ENCODE data around the gene LDB2.

DNA sequence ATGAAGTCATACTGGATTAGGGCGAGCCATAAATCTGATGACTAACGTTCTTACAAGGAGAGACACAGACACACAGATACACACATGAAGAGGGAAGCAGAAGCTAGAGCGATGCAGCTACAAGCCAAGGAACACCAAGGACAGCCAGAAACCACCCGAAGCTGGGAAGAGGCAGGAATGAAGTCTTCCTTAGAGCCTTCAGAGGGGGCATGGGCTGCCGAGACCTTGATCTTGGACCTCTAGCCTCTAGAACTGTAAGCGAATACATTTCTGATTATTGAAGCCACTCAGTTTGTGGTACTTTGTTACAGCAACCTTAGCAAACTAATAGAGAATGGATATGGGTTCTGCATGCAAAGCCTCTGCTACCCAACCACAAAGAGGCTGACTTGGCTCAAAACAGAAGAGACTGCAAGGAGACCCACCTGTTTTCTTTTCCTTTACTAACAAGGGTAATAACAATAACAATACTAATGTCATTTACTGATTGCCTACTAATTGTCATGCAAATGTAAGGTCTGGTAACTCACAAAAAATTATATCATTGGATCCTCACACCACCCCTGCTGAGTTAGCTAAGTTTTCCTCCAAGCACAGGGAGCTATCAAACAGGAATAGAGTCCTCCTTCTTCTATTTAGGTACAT, 10.1 kb upstream of the LDB2 start:
- TF ChIP-seq, protein P1, sequence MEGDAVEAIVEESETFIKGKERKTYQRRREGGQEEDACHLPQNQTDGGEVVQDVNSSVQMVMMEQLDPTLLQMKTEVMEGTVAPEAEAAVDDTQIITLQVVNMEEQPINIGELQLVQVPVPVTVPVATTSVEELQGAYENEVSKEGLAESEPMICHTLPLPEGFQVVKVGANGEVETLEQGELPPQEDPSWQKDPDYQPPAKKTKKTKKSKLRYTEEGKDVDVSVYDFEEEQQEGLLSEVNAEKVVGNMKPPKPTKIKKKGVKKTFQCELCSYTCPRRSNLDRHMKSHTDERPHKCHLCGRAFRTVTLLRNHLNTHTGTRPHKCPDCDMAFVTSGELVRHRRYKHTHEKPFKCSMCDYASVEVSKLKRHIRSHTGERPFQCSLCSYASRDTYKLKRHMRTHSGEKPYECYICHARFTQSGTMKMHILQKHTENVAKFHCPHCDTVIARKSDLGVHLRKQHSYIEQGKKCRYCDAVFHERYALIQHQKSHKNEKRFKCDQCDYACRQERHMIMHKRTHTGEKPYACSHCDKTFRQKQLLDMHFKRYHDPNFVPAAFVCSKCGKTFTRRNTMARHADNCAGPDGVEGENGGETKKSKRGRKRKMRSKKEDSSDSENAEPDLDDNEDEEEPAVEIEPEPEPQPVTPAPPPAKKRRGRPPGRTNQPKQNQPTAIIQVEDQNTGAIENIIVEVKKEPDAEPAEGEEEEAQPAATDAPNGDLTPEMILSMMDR (IDR thresholded peaks at IDR 0.05): no peak
- TF ChIP-seq POLR2A (IDR thresholded peaks at IDR 0.05): no peak
